Lung (tissue), 5 donors: ENCODE data around the gene ATP13A1. TPM values are rescaled to one million over a fixed set of nuclear protein-coding genes. Genes with fewer than 3 reads are reported as not detected.

Experiments
- polyA plus RNA-seq, 2 donors: library from polyadenylated mRNA; stranded (reverse); fragments of 200-250 nt; gene quantifications; one replicate each; pipeline ENCODE4 v1.2.1, GENCODE V29; 2013
- small RNA-seq: library from RNA; depleted of rRNA; stranded (forward); fragments of <200 nt; gene quantifications from one replicate; pipeline ENCODE3, GENCODE V24; 2014; ENCODE audit warnings: low replicate concordance
- total RNA-seq, 2 donors: library from RNA; depleted of rRNA in 1 of 2; stranded (reverse); fragments of >200 nt in 1 of 2; gene quantifications; one replicate each; pipeline ENCODE4 v1.2.1, GENCODE V29; 2014 to 2021
- donor health status: Bipolar disorder and iron deficiency.
- donor health status: healthy.
- donor health status: DM: yes; HTN: yes; CAD: no.

ATP13A1 gene
- total and polyA plus RNA-seq, 4 donors = 35.7 to 70.4 (median 41.6) TPM

Small RNA genes within 50 kb of the gene (small RNA-seq; reads per million reads assigned to genes)
- not detected for gene AC011458.2

Other genes with a start within 250 kb of the ATP13A1 start
- 1 to 10 TPM; 2.3 to 3.1 TPM for gene TSSK6, start 148.1 kb downstream of the ATP13A1 start, total RNA-seq
- 1 to 10 TPM in 1 of 2 donors, under 1 TPM in 1; 0.89 to 1.7 TPM for gene TSSK6, start 148.1 kb downstream of the ATP13A1 start, polyA plus RNA-seq
- gene NDUFA13, start 147.5 kb downstream of the ATP13A1 start, total RNA-seq = 100 to 1,000 TPM in 1 of 2 donors, 10 to 100 TPM in 1; 63.7 to 320 TPM
- 100 to 1,000 TPM; 301 to 360 TPM for gene NDUFA13, start 147.5 kb downstream of the ATP13A1 start, polyA plus RNA-seq
- 1 to 10 TPM in 1 of 2 donors, under 1 TPM in 1; 0.77 to 4.7 TPM for gene YJEFN3, start 134.8 kb downstream of the ATP13A1 start, total RNA-seq
- 1 to 10 TPM; 3.6 to 3.9 TPM for gene YJEFN3, start 134.8 kb downstream of the ATP13A1 start, polyA plus RNA-seq
- gene CILP2, start 125.4 kb downstream of the ATP13A1 start, total RNA-seq = under 1 TPM; 0.31 to 0.68 TPM
- gene CILP2, start 125.4 kb downstream of the ATP13A1 start, polyA plus RNA-seq = under 1 TPM; 0.06 to 0.46 TPM
- gene PBX4, start 45.0 kb downstream of the ATP13A1 start, total RNA-seq = 1 to 10 TPM; 7.0 to 8.3 TPM
- gene PBX4, start 45.0 kb downstream of the ATP13A1 start, polyA plus RNA-seq = 1 to 10 TPM; 2.2 to 6.7 TPM
- gene LPAR2, start 35.5 kb downstream of the ATP13A1 start, total RNA-seq = 10 to 100 TPM in 1 of 2 donors, 1 to 10 TPM in 1; 5.1 to 22.7 TPM
- gene LPAR2, start 35.5 kb downstream of the ATP13A1 start, polyA plus RNA-seq = 10 to 100 TPM; 16.2 to 42.4 TPM
- gene GMIP, start 20.0 kb downstream of the ATP13A1 start, total RNA-seq = 10 to 100 TPM; 13.1 to 50.1 TPM
- gene GMIP, start 20.0 kb downstream of the ATP13A1 start, polyA plus RNA-seq = 10 to 100 TPM; 13.2 to 54.1 TPM
- 10 to 100 TPM in 1 of 2 donors, 1 to 10 TPM in 1; 9.3 to 12.4 TPM for gene ZNF101, start 5.2 kb upstream of the ATP13A1 start, total RNA-seq
- 10 to 100 TPM in 1 of 2 donors, 1 to 10 TPM in 1; 7.4 to 11.5 TPM for gene ZNF101, start 5.2 kb upstream of the ATP13A1 start, polyA plus RNA-seq
- gene ZNF14, start 69.4 kb upstream of the ATP13A1 start, total RNA-seq = 10 to 100 TPM in 1 of 2 donors, 1 to 10 TPM in 1; 4.3 to 18.1 TPM
- 1 to 10 TPM; 2.6 to 3.5 TPM for gene ZNF14, start 69.4 kb upstream of the ATP13A1 start, polyA plus RNA-seq
- 10 to 100 TPM; 18.8 to 59.4 TPM for gene ZNF506, start 158.1 kb upstream of the ATP13A1 start, total RNA-seq
- 1 to 10 TPM; 4.6 to 5.5 TPM for gene ZNF506, start 158.1 kb upstream of the ATP13A1 start, polyA plus RNA-seq
- gene ZNF253, start 202.2 kb upstream of the ATP13A1 start, total RNA-seq = 10 to 100 TPM in 1 of 2 donors, 1 to 10 TPM in 1; 6.1 to 13.5 TPM
- gene ZNF253, start 202.2 kb upstream of the ATP13A1 start, polyA plus RNA-seq = 1 to 10 TPM; 2.7 to 3.5 TPM
- gene ZNF93, start 237.3 kb upstream of the ATP13A1 start, total RNA-seq = 10 to 100 TPM in 1 of 2 donors, 1 to 10 TPM in 1; 3.9 to 12.9 TPM
- gene ZNF93, start 237.3 kb upstream of the ATP13A1 start, polyA plus RNA-seq = 1 to 10 TPM; 1.6 to 2.9 TPM